OCI-LY3 (cell line): ENCODE measurements around the gene MAN1B1.

Experiments used
- EZH2phosphoT487 ChIP-seq: fragments of 200-600 bp; shearing (Covaris generic); IDR thresholded peaks from 2 replicates; pipeline ENCODE4 v1.6.1; 2018; ENCODE audit warnings: antibody characterized with exemption, mixed run types, low read depth
- TF ChIP-seq, protein P1 (sequence below): fragments of 200-600, 300-600 bp; sonication (generic); IDR thresholded peaks from 2 replicates; pipeline ENCODE4 v1.5.1; 2014; ENCODE audit warnings: antibody characterized with exemption, low read length, low read depth

DNA sequence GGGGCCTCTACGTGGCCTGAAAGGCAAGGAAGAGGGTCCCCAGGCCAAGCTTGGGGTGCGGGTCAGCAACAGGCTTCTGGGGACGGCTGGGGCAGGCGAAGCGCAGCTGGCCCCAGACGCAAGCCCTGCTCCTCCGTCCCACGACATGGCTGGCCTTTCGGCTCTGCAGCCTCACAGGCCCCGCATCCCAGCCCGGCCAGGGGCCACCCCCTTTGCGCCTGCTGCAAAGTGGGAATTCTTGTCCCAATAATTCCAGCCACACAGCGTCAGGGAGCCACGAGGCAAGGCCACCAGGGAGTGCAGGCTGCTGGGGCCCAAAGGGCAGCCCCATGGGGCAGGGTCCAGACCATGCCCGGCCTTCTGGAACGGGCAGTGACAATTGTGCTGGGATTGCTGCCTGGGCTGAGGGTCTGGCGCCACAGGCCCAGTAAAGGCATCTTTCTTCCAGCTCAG, 31.8 kb upstream of the MAN1B1 start:
- TF ChIP-seq, protein P1, sequence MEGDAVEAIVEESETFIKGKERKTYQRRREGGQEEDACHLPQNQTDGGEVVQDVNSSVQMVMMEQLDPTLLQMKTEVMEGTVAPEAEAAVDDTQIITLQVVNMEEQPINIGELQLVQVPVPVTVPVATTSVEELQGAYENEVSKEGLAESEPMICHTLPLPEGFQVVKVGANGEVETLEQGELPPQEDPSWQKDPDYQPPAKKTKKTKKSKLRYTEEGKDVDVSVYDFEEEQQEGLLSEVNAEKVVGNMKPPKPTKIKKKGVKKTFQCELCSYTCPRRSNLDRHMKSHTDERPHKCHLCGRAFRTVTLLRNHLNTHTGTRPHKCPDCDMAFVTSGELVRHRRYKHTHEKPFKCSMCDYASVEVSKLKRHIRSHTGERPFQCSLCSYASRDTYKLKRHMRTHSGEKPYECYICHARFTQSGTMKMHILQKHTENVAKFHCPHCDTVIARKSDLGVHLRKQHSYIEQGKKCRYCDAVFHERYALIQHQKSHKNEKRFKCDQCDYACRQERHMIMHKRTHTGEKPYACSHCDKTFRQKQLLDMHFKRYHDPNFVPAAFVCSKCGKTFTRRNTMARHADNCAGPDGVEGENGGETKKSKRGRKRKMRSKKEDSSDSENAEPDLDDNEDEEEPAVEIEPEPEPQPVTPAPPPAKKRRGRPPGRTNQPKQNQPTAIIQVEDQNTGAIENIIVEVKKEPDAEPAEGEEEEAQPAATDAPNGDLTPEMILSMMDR, result no peak
- no peak for TF ChIP-seq EZH2phosphoT487
